GM21619 (cell line): Measurements from ENCODE around the gene ADGRF4.
A peak's percentile ranks its signal among the peaks of the same experiment; 100 is the strongest.

ENCODE experiments used
- ATAC-seq: cut with Tn5 transposase; IDR thresholded peaks from one replicate; pipeline ENCODE4 v1.9.1; 2021; ENCODE audit not compliant: unreplicated experiment

The ADGRF4 gene

DNA sequence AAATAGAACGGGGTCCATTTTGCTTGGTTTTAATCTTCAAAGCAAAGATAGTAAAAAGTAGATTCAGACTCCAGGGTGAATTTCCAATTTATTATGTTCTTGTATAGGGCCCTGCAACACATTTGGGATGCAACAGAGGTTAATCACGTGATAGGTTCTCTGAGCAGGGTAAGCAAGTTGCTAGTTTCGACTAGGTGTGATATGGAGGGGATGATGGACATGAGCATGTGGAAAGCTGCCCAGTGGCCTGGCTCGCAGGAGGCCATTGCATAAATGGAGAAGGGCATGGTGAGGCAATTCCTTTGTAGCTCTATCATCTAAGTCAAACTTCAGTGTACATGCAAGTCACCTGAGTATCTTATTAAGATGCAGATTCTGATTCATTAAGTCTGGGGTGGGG lies 17.7 kb upstream of the ADGRF4 start:
- no peak for ATAC-seq

DNA sequence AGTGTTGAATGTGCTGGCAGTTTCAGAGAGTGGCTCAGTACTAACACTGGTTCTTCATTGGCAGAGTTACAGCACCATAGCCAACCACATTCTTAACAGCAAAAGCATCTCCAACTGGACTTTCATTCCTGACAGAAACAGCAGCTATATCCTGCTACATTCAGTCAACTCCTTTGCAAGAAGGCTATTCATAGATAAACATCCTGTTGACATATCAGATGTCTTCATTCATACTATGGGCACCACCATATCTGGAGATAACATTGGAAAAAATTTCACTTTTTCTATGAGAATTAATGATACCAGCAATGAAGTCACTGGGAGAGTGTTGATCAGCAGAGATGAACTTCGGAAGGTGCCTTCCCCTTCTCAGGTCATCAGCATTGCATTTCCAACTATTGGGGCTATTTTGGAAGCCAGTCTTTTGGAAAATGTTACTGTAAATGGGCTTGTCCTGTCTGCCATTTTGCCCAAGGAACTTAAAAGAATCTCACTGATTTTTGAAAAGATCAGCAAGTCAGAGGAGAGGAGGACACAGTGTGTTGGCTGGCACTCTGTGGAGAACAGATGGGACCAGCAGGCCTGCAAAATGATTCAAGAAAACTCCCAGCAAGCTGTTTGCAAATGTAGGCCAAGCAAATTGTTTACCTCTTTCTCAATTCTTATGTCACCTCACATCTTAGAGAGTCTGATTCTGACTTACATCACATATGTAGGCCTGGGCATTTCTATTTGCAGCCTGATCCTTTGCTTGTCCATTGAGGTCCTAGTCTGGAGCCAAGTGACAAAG lies 17.0 kb upstream of the ADGRF4 start:
- no peak for ATAC-seq

DNA sequence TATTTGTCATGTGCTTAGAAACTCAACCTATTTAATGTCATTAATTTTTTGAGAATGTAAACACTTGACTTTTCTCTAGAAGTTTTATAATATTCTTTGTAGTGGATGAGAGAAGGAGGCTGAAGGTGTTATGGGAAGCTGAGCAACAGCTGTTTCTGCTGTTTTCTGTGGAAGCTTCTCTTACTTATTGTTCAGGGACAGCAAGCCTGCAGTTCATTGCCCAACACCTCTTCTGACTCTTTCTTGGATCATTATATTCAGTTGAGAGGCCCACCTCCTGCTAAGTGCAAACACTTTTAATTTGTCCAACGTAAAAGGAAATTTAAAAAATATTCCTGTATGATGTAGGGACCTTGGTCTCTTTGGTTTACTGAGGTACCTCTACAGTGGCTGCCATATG lies 12.0 kb upstream of the ADGRF4 start:
- ATAC-seq: no peak

DNA sequence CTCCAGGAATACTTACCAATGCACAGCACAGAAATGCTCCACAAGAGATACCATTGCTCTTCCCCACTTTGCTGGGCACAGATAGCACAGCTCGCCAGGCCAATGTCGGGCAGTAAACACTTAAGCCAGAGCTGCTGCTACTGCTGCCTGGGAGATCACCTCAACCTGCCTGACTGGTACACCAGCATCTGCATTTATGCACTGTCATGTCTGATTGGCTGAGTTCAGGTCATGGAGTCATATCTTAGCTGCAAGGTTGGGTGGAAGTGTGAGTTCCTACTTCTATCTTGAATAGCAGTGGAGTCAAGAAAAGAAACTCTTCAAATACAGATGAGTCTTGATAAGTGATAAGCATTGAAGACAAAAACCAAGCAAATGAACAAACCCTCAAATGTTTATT lies 10.9 kb upstream of the ADGRF4 start:
- ATAC-seq: no peak

DNA sequence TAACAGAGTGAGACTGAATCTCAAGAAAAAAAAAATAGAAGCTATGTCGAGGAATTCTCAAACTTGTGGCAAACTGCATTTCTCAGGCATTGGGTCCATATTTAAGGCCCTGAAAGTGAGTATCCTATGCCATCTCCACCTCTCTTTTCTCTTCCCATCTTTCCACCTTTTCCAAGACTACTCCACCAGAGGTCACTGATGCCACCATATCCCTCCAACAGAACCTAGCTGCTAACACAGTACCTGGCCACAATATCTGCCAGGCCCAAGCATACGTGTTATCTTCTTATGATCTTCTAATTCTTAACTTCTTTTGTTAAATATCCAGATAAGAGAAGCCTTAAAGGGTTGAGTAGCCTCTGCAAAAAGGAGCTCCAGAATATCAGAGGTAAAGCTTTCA lies 8.2 kb upstream of the ADGRF4 start:
- ATAC-seq: no peak

DNA sequence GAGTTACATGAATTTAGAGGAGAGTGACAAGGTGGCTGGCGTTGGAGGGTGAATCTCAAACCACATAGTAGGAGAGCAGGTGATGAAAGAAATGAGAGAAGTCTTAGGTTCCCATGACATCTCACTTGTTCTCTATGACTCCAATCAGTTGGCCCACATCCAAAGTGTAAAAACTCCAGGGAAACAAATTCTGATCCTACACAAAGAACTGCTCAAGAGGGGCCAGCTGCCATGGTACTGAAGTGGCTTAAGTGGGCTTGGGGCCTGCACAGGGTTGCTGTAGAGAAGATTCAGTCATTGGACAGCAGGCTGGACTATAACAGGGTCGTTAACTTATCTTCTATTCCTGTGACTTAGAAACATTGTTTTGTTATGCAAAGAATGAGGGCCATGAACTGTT lies 7.6 kb upstream of the ADGRF4 start:
- no peak for ATAC-seq

DNA sequence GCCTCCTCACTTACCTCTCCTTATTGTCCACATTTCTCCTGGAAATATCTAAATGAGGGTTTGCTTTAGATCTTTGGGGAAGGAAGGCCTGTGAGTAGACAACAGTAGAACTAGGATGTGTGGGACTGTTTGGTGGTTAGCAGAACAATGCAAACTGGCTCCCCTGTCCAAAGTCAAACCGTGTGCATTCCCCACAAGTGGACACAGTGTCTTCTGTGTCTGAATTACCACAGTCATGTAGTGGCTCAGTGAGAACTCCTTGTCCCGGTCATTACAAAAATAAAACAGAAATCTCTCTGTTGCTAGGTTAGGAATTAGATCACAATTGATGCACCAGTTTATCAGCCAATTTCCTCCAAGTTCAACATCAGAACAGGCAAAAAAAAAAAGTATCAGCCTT lies 455 bp upstream of the ADGRF4 start:
- ATAC-seq: no peak

DNA sequence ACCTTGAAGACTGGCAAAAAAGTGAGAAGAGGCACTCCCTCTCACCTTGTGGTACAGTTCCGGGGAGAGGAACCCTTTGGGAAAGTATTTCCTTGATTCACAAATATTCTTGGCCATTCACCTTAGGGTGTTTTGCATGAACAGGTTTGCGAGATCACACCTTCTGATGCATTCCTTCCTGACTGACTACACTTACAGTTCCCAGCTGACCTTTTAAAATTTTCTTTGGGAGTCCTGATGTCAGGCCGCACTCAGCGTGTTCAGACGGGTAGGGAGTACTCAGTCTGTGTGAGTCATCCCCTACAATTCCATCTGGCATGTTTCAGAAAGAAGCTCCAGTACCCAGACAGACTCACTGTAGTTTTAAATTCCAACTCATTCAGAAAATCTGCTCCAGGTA lies 1.7 kb downstream of the ADGRF4 start:
- ATAC-seq: no peak

DNA sequence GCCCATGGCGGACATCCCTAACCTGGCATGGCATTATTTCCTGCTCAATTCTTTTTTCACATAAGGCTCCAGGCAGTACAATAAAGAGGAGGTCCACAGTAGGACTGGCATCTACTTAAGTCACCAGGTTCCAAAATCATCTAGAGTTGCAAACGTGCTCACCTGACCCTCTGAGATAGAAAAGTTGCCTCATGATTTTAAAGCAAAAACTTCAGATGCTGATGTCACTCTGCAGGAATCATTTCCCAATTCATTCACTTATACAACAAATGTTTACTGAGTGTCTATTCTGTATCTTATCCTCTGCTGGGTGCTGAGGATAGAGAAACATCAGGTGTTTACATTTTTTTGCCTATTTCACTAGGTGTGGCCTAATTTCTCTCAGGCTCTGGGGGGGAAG lies 2.2 kb downstream of the ADGRF4 start:
- ATAC-seq: no peak

DNA sequence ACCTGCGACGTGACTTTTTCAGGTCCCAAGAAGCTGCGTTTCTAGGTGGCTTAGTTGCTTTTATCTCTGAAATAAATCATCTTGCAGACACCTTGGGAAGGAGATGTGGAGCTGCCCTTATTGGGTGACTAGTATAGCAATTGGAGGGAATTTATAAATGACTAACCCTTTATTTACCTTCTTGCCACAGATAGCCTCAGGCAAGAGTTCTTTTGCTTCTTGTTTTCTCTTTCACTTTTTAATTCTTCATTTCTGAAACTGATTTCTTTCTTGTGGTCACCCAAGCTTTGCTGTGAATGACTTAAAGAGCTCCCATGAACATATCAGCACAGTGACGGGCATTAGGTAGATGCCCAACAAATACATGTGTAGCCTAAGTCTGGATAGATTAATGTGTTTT lies 3.0 kb downstream of the ADGRF4 start:
- peak; percentile 95 for ATAC-seq

DNA sequence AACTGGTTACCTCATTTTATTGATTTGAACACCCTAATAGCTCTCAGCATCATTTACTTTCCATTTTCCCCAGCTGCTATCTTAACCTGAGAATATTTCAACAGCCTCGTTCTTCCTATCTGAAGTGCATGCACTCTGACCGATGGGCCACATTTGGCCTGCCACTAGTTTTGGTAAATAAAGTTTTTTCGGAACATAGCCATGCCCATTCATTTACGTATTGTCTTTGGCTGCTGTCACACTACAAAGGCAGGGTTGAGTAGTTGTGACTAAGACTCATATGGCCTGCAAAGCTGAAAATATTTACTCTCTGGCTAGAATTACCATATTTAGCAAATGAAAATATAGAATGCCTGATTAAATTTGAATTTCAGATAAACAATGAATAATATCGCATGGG lies 10.8 kb downstream of the ADGRF4 start:
- no peak for ATAC-seq

DNA sequence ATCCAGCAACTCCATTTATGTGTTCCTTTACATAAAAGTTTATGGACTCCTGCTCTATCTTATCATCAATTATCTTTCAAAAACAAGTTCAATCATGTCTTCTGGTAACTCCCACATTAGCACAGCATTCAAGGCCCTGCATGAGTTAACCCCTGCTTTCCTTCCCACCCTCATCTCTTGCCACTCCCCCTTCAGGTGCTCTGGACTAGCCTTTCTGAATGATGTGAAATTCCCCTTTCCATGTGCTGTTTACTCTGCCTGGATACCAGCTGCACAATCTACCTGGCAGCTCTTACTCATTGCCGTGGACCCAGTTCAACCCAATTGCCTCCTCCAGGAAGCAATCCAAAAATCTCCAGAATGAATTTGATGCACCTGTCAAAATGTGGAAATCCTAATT lies 11.9 kb downstream of the ADGRF4 start:
- ATAC-seq: no peak

DNA sequence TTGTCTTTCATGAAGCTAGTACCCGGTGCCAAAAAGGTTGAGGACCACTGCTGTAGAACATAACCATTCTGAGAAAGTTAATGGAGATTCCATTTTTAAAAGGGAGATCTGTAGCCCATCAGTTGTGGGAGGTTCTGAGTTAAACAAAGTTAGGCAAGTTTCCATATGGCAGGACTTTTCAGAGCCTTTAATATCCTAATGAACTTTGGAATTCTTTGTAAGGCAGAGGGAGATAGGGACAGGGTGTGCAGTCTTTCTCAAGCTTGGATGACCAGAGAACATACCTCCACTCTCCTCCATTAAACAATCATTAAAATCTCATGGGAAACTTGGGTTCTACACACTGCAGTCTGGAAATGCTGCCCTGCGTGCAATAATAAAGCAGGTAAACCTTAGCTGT lies 14.8 kb downstream of the ADGRF4 start:
- ATAC-seq: no peak

DNA sequence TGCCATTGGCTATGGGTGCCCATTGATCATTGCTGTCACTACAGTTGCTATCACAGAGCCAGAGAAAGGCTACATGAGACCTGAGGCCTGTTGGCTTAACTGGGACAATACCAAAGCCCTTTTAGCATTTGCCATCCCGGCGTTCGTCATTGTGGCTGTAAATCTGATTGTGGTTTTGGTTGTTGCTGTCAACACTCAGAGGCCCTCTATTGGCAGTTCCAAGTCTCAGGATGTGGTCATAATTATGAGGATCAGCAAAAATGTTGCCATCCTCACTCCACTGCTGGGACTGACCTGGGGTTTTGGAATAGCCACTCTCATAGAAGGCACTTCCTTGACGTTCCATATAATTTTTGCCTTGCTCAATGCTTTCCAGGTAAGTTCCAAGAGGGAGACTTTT lies 16.4 kb downstream of the ADGRF4 start:
- ATAC-seq: no peak

DNA sequence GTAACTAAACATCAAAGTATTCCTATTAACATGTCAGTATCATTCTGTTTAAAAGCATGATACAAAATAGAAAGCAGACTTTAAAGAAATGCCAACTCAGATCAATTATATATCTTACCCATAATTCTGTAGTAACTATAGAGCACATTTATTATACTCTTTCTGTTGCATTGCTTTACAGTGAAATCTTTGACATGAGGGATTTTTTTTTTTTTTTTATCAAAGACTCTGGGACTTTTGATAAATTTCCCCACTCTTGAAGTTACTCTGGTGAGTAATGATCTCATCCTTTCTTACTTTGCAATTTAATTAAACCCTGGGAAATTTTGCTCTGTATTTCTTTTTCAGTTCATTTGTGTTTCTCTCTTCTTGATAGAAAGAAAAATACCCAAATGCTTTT lies 17.4 kb downstream of the ADGRF4 start:
- no peak for ATAC-seq

DNA sequence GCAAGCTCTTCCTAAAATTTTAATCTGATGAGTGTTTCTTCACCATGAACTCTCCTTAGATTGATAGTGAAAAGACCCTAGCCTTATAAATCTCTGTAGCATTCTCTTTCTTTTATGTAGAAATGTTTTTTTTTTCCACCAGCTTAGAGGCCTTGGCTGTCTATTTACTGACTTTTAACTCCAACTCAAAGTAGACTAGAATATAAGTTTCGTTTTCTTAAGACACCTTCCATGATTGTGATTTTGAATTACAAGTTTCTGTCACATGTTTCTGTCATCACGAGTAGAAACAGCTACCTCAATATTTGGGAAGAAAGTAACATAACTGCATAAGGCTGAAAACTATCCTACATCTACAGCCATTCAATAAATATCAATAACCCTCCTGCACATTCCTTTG lies 17.8 kb downstream of the ADGRF4 start:
- no peak for ATAC-seq

DNA sequence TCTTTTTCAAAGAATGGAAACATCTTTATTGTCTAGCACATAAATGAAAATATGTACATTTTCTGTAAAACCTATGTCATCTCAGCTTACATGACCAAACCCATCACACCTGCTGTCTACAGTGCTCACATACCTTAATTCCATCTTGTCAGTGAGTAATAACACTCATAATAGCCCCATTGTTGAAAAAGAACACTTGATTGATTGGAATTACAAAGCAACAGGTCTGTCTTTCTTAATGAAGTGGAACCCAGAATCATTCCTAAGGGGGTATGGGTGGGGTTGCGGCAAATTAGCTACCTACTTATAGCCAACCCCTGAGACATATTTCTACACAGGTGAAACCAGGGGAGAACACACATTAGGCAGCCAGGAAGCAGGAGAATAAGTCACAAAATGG lies 20.2 kb downstream of the ADGRF4 start:
- ATAC-seq: no peak

DNA sequence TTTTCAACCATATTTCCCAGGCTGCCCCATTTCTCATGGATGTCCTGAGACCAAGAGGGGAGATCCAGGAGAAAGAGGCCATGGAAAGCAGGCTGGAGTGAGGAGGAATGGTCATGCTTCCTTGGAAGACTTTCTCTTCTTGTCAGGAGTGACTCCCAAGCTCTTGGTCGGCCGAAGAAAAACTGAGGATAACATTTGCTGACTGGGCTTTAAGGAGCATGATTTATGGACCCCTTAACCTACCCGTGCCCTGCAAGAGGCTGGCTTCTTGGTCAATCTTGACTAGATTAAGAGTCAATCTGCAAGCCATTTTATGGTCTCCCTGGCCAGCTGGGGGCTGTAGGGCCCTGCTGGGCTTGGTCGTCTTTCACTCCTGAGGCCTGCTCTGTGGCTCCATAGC lies 22.8 kb downstream of the ADGRF4 start:
- ATAC-seq: no peak

DNA sequence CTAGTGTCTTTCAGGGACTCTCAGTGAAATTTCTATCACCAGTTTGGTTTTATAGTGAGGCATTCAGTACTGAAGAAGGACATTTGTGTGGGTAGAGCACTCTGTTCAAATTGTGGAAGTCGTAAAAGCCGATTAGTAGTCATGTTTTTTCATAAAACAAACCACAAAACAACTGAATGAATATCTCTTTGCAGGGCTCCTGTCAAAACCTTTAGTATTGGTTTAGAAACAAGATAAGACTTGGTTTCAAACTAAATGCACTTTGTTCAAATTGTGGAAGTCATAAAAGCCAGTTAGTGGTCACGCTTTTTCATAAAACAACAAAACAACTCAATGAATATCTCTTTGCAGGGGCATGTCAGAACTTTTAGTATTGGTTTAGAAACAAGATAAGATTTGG lies 23.8 kb downstream of the ADGRF4 start:
- peak; percentile 53 for ATAC-seq

DNA sequence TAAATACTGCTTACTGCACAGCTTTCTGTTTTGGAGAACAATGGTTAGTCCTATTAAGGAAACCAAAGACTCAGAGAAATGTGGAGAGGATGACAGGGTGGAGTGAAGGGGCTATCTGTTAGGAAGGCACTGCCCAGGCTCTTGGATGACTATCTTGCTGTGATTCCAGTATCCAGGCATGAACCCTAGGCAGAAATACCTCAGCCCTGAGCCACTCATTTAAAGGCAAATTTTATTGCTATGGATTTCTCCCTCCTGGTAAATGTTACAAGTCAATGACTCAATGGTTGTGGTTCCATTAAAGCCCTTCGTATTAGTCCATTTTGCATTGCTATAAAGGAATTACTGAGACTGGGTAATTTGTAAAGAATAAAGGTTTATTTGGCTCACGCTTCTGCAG lies 25.9 kb downstream of the ADGRF4 start:
- no peak for ATAC-seq

DNA sequence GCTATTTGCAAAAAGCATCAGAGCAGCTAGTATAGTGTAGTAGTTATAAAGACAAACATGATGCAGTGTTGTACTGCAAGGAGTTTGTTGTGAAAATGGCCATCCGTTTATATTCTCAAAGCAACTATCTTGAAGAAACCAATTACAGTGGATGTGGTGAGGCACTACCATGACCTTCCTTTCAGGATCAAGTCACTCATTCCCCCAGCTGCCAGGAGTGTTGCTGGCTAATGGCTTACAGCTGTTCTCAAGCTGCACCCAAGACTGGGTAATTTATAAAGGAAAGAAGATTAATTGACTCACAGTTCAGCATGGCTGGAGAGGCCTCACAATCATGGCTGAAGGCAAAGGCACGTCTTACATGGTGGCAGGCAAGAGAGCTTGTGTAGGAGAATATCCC lies 29.0 kb downstream of the ADGRF4 start:
- no peak for ATAC-seq

DNA sequence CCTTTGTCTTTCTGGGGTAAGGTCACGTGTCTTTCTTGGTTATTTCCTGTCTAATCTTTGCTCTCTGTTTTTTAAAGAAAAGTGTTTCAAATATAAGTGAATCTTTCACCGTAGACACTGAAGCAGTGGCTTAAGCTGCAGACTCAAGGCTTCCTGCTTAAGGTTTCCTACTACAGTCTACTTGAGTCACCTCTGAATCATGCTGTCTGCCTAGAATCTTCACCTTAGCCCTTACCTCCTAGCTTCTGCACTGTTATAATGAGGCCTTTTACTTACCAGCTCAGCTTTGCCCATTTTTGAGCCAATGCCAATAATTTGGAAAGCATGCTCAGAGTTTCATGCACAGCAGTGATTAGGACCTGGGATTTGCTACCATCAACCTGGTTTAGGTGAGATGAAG lies 30.6 kb downstream of the ADGRF4 start:
- ATAC-seq: no peak

DNA sequence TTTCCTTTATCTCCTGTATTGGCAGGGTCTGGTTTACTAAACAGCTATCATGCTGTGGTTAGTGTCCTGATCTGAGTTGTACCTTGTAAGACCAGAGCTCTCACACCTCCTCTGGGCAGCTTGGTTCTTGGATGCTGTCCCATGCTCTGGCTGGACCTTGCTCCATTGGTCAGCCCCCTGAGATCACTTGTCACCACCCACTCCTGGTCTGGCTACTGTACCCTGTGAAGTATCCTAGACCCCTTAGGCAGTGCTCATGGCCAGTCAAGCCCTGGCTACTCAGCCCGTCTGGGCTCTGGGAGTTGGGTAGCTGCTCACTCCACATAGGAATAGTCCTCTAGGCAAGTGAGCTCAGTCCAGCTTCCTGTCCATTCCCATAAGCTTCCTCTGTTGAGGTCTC lies 31.1 kb downstream of the ADGRF4 start:
- ATAC-seq: no peak
